GM06990 (cell line): ENCODE measurements around the gene TUBB8.

Source experiments
- DNase-seq: peaks from one replicate; pipeline ENCODE4 v3.0.0-alpha.2; 2011; ENCODE audit not compliant: insufficient read length; ENCODE audit errors: extremely low read depth
- H3K27me3 ChIP-seq: replicated peaks from 2 replicates; pipeline ENCODE4 v1.6.0; 2011; ENCODE audit warnings: low read length; ENCODE audit not compliant: control insufficient read depth, insufficient read depth
- H3K36me3 ChIP-seq: 2 replicates; pipeline ENCODE4 v1.5.1; 2011; ENCODE audit warnings: low read length; ENCODE audit not compliant: control insufficient read depth, insufficient read depth
- H3K4me3 ChIP-seq: replicated peaks from 2 replicates; pipeline ENCODE4 v1.5.1; 2011; ENCODE audit warnings: low read depth, mild to moderate bottlenecking, control low read depth, low read length
- CTCF ChIP-seq: IDR thresholded peaks from 2 replicates; pipeline ENCODE4 v1.5.1; 2011; ENCODE audit warnings: low read length, control low read depth, mild to moderate bottlenecking, inconsistent platforms; ENCODE audit not compliant: insufficient read depth, poor library complexity, severe bottlenecking

TUBB8 gene

GRCh38 chr10:48996-49395, at the start of gene TUBB8:
TSS of gene TUBB8 (minus strand) at chr10:49296. CDS start at chr10:49238, 58 bp downstream.
- H3K4me3 ChIP-seq = no peak within 1 kb of the TSS
- DNase-seq = no peak
- no peak for TF ChIP-seq CTCF
- no peaks in the 10 kb centered on the region for H3K36me3 ChIP-seq
- H3K27me3 ChIP-seq = no peaks in the 10 kb centered on the region

- TF ChIP-seq CTCF = no peak
- H3K27me3 ChIP-seq = no peaks in the 10 kb centered on the region
- DNase-seq = no peak
Observed at GRCh38 chr10:96466-96865, 47.4 kb upstream of the TUBB8 start.

GRCh38 chr10:95356-96115, 46.4 kb upstream of the TUBB8 start:
- no peak for TF ChIP-seq CTCF
- no peaks in the 10 kb centered on the region for H3K27me3 ChIP-seq
- DNase-seq = no peak

More at GRCh38 chr10:96466-96865, 47.4 kb upstream of the TUBB8 start:
- Histone ChIP-seq H3K4me3 (no peak overlapping the region), H3K36me3 (no peaks in the 10 kb centered on the region)

GRCh38 chr10:94613-95012, 45.5 kb upstream of the TUBB8 start:
- no peak for DNase-seq
- no peaks in the 10 kb centered on the region for H3K27me3 ChIP-seq
- H3K4me3 ChIP-seq = no peak overlapping the region
- TF ChIP-seq CTCF = no peak
- no peaks in the 10 kb centered on the region for H3K36me3 ChIP-seq

More at GRCh38 chr10:95356-96115, 46.4 kb upstream of the TUBB8 start:
- no peaks in the 10 kb centered on the region for H3K36me3 ChIP-seq
- no peak overlapping the region for H3K4me3 ChIP-seq

GRCh38 chr10:92846-93245, 43.8 kb upstream of the TUBB8 start:
- H3K27me3 ChIP-seq = no peaks in the 10 kb centered on the region
- no peak for DNase-seq
- H3K4me3 ChIP-seq = no peak overlapping the region
- H3K36me3 ChIP-seq = no peaks in the 10 kb centered on the region
- TF ChIP-seq CTCF = no peak
